Activated T-cell treated with anti-CD3 and anti-CD28 coated beads for 24 hours (primary cell): ENCODE data around the gene BIRC2.
"Not testable (repeated sequence)": the region's sequence is repeated elsewhere in the genome, so short reads cannot be mapped to it uniquely, and the experiment has no call there.

Experiments used
- DNase-seq: peaks from one replicate; pipeline ENCODE4 v3.0.0-alpha.2; 2020; ENCODE audit warnings: low read depth

BIRC2 gene

GRCh38 chr11:102346748-102347461 is at the start of gene BIRC2:
Gene BIRC2 (plus strand): TSS chr11:102347214. CDS start chr11:102349855, 2,641 bp downstream.
- peak; percentile 93 for DNase-seq

- DNase-seq: not testable (repeated sequence)
Measured at GRCh38 chr11:102300837-102301236, 46.2 kb upstream of the BIRC2 start.

- no peak for DNase-seq
Measured at GRCh38 chr11:102302241-102302640, 44.8 kb upstream of the BIRC2 start.

GRCh38 chr11:102304686-102305085 is 42.3 kb upstream of the BIRC2 start:
- DNase-seq: no peak

GRCh38 chr11:102305352-102306047 is 41.5 kb upstream of the BIRC2 start:
- no peak for DNase-seq

- DNase-seq: no peak
Measured at GRCh38 chr11:102306048-102306597, 40.9 kb upstream of the BIRC2 start.

- no peak for DNase-seq
Measured at GRCh38 chr11:102306817-102307726, 39.9 kb upstream of the BIRC2 start.

- no peak for DNase-seq
Measured at GRCh38 chr11:102307727-102308038, 39.3 kb upstream of the BIRC2 start.

- DNase-seq: no peak
Measured at GRCh38 chr11:102309621-102310541, 37.1 kb upstream of the BIRC2 start.

GRCh38 chr11:102312667-102313066 is 34.3 kb upstream of the BIRC2 start:
- no peak for DNase-seq

GRCh38 chr11:102313238-102313940 is 33.6 kb upstream of the BIRC2 start:
- no peak for DNase-seq

GRCh38 chr11:102314784-102315183 is 32.2 kb upstream of the BIRC2 start:
- DNase-seq: no peak

GRCh38 chr11:102316346-102316904 is 30.6 kb upstream of the BIRC2 start:
- DNase-seq: no peak

GRCh38 chr11:102317099-102317767 is 29.8 kb upstream of the BIRC2 start, which contains the start of gene BIRC3:
Gene BIRC3 (plus strand): TSS chr11:102317484. CDS start chr11:102324510, 7,026 bp downstream.
- peak; percentile 87 for DNase-seq

- no peak for DNase-seq
Measured at GRCh38 chr11:102317768-102318103, 29.3 kb upstream of the BIRC2 start.

- peak; percentile 44 for DNase-seq
Measured at GRCh38 chr11:102318469-102318868, 28.5 kb upstream of the BIRC2 start.

- DNase-seq: no peak
Measured at GRCh38 chr11:102319544-102319943, 27.5 kb upstream of the BIRC2 start.

- no peak for DNase-seq
Measured at GRCh38 chr11:102320188-102320587, 26.8 kb upstream of the BIRC2 start.

- no peak for DNase-seq
Measured at GRCh38 chr11:102320679-102321078, 26.3 kb upstream of the BIRC2 start.

GRCh38 chr11:102322560-102322959 is 24.5 kb upstream of the BIRC2 start:
- no peak for DNase-seq
